ENCODE results near the gene NUP153. TPM values are rescaled to one million over a fixed set of nuclear protein-coding genes. Genes with fewer than 3 reads are reported as not detected.

Gene NUP153
- total and polyA plus RNA-seq, 2 donors from 2014 or later: 4.9 to 31.3 TPM

DNA sequence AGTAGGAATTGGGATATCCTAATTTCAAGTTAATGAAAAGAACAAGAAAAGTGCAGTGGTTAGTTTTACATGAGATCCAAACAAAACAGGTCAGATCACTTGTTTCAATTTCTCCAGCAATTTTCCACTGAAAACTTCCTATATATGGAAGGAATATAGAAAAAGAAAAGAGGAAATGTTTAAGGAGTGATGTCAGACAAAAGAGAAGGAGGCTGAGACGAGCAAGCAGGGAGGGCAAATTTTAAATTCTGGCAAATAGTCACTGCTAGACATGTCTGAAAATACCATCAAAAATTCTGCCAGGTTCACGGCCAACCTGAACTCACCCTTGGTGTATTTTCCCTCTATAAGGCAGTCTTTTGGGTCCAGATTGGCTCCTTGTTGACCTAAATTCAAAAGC is 9.5 kb upstream of the NUP153 start:
- H3K9ac ChIP-seq (ENCODE audit: low read length in 3 of 3): no peak overlapping the region
- H3K27ac ChIP-seq (ENCODE audit: low read depth in 2 of 2, low read length in 2 of 2): no peak overlapping the region
- no peaks in the 10 kb centered on the region for H3K9me3 ChIP-seq (ENCODE audit: control insufficient read depth in 2 of 3, insufficient read depth in 1 of 3, low read length in 3 of 3)
- H3K27me3 ChIP-seq (ENCODE audit: control insufficient read depth, insufficient read depth, low read length): no peaks in the 10 kb centered on the region
- H3K4me3 ChIP-seq (ENCODE audit: low read length in 3 of 3): no peak overlapping the region
- H3K36me3 ChIP-seq (ENCODE audit: control insufficient read depth in 2 of 3, insufficient read depth in 3 of 3, low read length in 3 of 3): no peaks in the 10 kb centered on the region
- TF ChIP-seq, protein P1, sequence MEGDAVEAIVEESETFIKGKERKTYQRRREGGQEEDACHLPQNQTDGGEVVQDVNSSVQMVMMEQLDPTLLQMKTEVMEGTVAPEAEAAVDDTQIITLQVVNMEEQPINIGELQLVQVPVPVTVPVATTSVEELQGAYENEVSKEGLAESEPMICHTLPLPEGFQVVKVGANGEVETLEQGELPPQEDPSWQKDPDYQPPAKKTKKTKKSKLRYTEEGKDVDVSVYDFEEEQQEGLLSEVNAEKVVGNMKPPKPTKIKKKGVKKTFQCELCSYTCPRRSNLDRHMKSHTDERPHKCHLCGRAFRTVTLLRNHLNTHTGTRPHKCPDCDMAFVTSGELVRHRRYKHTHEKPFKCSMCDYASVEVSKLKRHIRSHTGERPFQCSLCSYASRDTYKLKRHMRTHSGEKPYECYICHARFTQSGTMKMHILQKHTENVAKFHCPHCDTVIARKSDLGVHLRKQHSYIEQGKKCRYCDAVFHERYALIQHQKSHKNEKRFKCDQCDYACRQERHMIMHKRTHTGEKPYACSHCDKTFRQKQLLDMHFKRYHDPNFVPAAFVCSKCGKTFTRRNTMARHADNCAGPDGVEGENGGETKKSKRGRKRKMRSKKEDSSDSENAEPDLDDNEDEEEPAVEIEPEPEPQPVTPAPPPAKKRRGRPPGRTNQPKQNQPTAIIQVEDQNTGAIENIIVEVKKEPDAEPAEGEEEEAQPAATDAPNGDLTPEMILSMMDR (IDR thresholded peaks at IDR 0.05; ENCODE audit: borderline replicate concordance, extremely low read depth, insufficient read depth): no peak
- H3K4me1 ChIP-seq (ENCODE audit: control insufficient read depth in 2 of 3, insufficient read depth in 2 of 3, low read depth in 1 of 3, low read length in 3 of 3): no peaks in the 10 kb centered on the region
- FAIRE-seq: no peak
- intact Hi-C loops (cut with DNase I): no loop called here
- no peak for DNase-seq

DNA sequence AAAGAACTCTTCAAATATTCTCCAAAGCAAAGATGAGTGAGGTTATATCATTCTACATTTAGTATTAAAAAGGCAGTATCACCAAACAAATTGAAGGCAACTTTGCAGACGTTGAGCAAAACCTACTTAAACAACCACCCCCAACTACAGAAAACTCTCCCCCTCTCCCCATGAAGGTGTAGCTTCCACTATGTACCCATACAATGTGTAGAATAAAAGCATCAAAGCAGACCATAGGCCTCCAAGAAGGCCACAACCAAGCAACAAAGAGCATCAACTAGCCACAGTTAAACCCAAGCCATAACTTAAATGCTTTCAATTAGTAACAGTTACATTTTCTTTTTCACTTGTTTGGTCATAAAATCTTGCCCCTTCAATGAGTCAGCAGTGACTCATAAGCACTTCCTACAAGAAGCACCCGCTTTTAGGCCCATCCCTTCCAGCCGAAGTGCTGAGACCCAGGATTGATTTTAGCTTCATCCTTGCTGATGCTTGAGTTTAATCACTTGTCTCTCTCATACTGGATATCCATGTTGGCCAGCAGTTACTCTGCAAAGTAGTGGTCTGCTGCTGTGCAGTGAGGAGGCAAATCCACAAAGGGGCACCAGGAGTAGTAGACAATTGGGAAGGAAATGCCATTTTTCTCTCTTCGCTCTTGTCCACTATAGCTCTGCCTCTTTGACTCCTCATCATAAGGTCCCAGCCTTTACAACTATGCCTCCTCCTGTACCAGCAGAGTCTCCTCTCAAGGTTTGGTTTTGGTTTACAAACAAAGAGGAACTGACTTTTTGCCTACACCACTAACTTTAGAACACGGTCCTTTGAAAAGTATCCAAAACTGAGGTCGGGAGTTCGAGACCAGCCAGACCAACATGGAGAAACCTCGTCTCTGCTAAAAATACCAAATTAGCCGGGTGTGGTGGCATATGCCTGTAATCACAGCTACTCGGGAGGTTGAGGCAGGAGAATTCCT is 8.4 kb upstream of the NUP153 start:
- DNase-seq: no peak
- no peak for FAIRE-seq
- Histone ChIP-seq H3K27ac (ENCODE audit: low read depth in 2 of 2, low read length in 2 of 2) (no peak overlapping the region), H3K9me3 (ENCODE audit: control insufficient read depth in 2 of 3, insufficient read depth in 1 of 3, low read length in 3 of 3) (no peaks in the 10 kb centered on the region), H3K4me3 (ENCODE audit: low read length in 3 of 3) (no peak overlapping the region), H3K4me1 (ENCODE audit: control insufficient read depth in 2 of 3, insufficient read depth in 2 of 3, low read depth in 1 of 3, low read length in 3 of 3) (no peaks in the 10 kb centered on the region), H3K36me3 (ENCODE audit: control insufficient read depth in 2 of 3, insufficient read depth in 3 of 3, low read length in 3 of 3) (no peaks in the 10 kb centered on the region), H3K9ac (ENCODE audit: low read length in 3 of 3) (no peak overlapping the region), H3K27me3 (ENCODE audit: control insufficient read depth, insufficient read depth, low read length) (no peaks in the 10 kb centered on the region)
- TF ChIP-seq, protein P1 (IDR thresholded peaks at IDR 0.05; ENCODE audit: borderline replicate concordance, extremely low read depth, insufficient read depth): no peak
- intact Hi-C loops (cut with DNase I): no loop called here

DNA sequence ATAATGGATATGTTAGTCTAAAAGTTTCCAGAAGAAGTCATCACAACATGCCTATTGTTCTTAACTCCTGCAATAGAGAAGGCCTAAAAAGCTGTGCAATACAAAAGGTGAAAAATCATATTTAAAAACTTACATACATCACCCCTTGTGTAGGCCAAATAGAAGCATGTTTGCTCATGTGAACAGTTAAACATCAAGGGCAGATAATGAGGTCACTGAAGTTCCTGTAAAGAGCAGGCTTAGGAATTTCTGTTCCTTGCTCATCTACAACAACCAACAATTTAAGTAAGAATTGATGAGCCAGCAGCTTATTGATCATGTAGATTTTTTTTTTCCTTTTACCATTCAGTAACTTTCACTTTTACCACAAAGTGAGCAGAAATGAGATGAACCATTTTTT is 7.5 kb upstream of the NUP153 start:
- TF ChIP-seq, protein P1 (IDR thresholded peaks at IDR 0.05; ENCODE audit: borderline replicate concordance, extremely low read depth, insufficient read depth): no peak
- Histone ChIP-seq H3K9me3 (ENCODE audit: control insufficient read depth in 2 of 3, insufficient read depth in 1 of 3, low read length in 3 of 3) (no peaks in the 10 kb centered on the region), H3K4me3 (ENCODE audit: low read length in 3 of 3) (no peak overlapping the region), H3K36me3 (ENCODE audit: control insufficient read depth in 2 of 3, insufficient read depth in 3 of 3, low read length in 3 of 3) (no peaks in the 10 kb centered on the region), H3K27ac (ENCODE audit: low read depth in 2 of 2, low read length in 2 of 2) (no peak overlapping the region), H3K27me3 (ENCODE audit: control insufficient read depth, insufficient read depth, low read length) (no peaks in the 10 kb centered on the region), H3K4me1 (ENCODE audit: control insufficient read depth in 2 of 3, insufficient read depth in 2 of 3, low read depth in 1 of 3, low read length in 3 of 3) (no peaks in the 10 kb centered on the region), H3K9ac (ENCODE audit: low read length in 3 of 3) (no peak overlapping the region)
- intact Hi-C loops (cut with DNase I): no loop called here
- DNase-seq (no peak), FAIRE-seq (no peak)

All from kidney (tissue), 14 donors.